ENCODE data around the gene SULT1A2. TPM values are rescaled to one million over a fixed set of nuclear protein-coding genes. Genes with fewer than 3 reads are reported as not detected.
"Not testable (repeated sequence)": the region's sequence is repeated elsewhere in the genome, so short reads cannot be mapped to it uniquely, and the experiment has no call there.

SULT1A2 gene
- total RNA-seq, 1 experiment from 2014 or later = 21.8 TPM

DNA sequence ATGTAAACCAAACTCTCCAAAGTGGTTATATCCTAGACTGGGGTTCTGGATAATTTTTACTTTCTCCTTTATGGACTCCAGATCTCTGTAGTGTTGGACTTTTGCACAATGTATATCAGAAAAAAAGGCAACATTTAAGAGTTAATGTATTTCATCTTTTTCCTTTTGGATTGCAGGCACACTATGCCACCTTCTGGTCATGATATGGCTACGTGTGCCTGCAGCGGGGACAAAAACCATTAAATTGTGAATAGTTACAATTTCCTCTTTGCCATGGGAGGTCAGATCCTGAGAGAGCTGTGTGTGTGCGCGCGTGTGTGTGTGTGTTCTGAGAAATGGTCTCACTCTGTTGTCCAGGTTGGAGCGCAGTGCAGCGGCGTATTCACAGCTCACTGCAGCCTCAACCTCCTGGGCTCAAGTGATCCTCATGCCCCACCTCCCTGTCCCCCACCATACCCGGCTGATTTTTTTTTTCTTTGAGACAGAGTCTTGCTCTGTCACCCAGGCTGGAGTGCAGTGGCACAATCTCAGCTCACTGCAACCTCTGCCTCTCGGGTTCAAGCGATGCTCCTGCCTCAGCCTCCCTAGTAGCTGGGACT lies 47.5 kb downstream of the SULT1A2 start:
- no peak overlapping the region for H3K27ac ChIP-seq
- peak; percentile 37 to 52 for DNase-seq
- no peaks in the 10 kb centered on the region for H3K9me3 ChIP-seq (ENCODE audit: insufficient read depth, low read depth)
- intact Hi-C loops (cut with micrococcal nuclease; ENCODE audit: unreplicated experiment) = loop anchor here (1.0 kb wide), 3 partner anchors 58 to 272 kb away; no protein-coding TSS in a partner anchor
- no peaks in the 10 kb centered on the region for H3K36me3 ChIP-seq (ENCODE audit: low read depth)
- H3K9me2 ChIP-seq (ENCODE audit: insufficient read depth) = no peaks in the 10 kb centered on the region
- peaks cover 10% of the 10 kb centered on the region for H3K4me1 ChIP-seq (replicated peaks; ENCODE audit: insufficient read depth)
- no peaks in the 10 kb centered on the region for H3K27me3 ChIP-seq (ENCODE audit: insufficient read depth, low read depth)
- H4K20me1 ChIP-seq (ENCODE audit: insufficient read depth) = no peaks in the 10 kb centered on the region
- ChIA-PET CTCF (interaction anchor here (0.6 to 1.8 kb wide), 4 partner anchors 56 to 228 kb away, joined by 3 to 8 read pairs (median 4); no protein-coding TSS in a partner anchor), POLR2A (ENCODE audit: unreplicated experiment) (interaction anchor here (0.6 kb wide), 1 partner anchor 282 kb away, joined by 3 read pairs; no protein-coding TSS in a partner anchor)
- H3F3A ChIP-seq (ENCODE audit: insufficient read depth, low read depth) = peaks cover 3% of the 10 kb centered on the region
- BruUV-seq (replicated peaks) = no TSS peak
- H3K4me2 ChIP-seq = peak overlapping the region; percentile 43
- H3K4me3 ChIP-seq = no peak overlapping the region
- peaks cover 1% of the 10 kb centered on the region for H3K79me2 ChIP-seq (ENCODE audit: low read depth)
- no peak overlapping the region for H2AFZ ChIP-seq
- no peak for TF ChIP-seq EZH2 (IDR thresholded peaks at IDR 0.05; ENCODE audit: low read depth)
- TF ChIP-seq, protein P1, sequence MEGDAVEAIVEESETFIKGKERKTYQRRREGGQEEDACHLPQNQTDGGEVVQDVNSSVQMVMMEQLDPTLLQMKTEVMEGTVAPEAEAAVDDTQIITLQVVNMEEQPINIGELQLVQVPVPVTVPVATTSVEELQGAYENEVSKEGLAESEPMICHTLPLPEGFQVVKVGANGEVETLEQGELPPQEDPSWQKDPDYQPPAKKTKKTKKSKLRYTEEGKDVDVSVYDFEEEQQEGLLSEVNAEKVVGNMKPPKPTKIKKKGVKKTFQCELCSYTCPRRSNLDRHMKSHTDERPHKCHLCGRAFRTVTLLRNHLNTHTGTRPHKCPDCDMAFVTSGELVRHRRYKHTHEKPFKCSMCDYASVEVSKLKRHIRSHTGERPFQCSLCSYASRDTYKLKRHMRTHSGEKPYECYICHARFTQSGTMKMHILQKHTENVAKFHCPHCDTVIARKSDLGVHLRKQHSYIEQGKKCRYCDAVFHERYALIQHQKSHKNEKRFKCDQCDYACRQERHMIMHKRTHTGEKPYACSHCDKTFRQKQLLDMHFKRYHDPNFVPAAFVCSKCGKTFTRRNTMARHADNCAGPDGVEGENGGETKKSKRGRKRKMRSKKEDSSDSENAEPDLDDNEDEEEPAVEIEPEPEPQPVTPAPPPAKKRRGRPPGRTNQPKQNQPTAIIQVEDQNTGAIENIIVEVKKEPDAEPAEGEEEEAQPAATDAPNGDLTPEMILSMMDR (conservative IDR thresholded peaks at IDR 0.05) = peak; percentile 90

DNA sequence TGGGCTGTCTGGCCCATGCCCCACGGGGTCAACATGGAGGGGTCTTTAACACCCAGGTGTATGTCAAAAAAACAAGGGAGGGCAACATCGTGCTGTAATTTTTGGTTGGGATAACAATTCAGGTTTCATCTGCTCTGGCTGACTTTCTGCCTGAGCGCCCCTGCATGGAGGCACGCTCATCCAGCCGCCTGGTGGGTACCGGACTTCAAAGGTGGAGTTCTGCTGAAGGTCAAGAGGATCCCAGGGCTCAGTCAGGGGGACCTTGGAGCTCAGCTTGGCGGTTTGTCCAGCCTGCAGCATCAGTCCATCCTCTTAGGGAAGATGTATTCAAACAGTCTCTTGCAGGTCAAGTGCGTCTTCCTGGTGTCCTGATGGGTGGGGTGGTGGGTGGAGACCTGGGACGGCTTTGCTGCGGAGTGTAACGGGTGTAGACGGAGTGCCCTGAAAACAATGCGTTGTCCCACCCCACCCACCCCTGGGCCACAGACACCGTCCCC lies 48.5 kb downstream of the SULT1A2 start:
- Histone ChIP-seq H3K9me3 (ENCODE audit: insufficient read depth, low read depth) (no peaks in the 10 kb centered on the region), H3K4me1 (replicated peaks; ENCODE audit: insufficient read depth) (peaks cover 13% of the 10 kb centered on the region), H3F3A (ENCODE audit: insufficient read depth, low read depth) (peaks cover under 1% of the 10 kb centered on the region), H2AFZ (no peak overlapping the region), H3K36me3 (ENCODE audit: low read depth) (no peaks in the 10 kb centered on the region), H3K79me2 (ENCODE audit: low read depth) (no peaks in the 10 kb centered on the region), H3K4me2 (no peak overlapping the region), H3K9me2 (ENCODE audit: insufficient read depth) (no peaks in the 10 kb centered on the region), H3K27ac (no peak overlapping the region), H3K27me3 (ENCODE audit: insufficient read depth, low read depth) (no peaks in the 10 kb centered on the region), H3K4me3 (no peak overlapping the region), H4K20me1 (ENCODE audit: insufficient read depth) (no peaks in the 10 kb centered on the region)
- TF ChIP-seq EZH2 (IDR thresholded peaks at IDR 0.05; ENCODE audit: low read depth) = no peak
- TF ChIP-seq, protein P1 (conservative IDR thresholded peaks at IDR 0.05) = no peak
- intact Hi-C loops (cut with micrococcal nuclease; ENCODE audit: unreplicated experiment) = no loop called here
- CTCF ChIA-PET = no interaction called here
- BruUV-seq (replicated peaks) = no TSS peak
- no peak for DNase-seq
- POLR2A ChIA-PET (ENCODE audit: unreplicated experiment) = no interaction called here

DNA sequence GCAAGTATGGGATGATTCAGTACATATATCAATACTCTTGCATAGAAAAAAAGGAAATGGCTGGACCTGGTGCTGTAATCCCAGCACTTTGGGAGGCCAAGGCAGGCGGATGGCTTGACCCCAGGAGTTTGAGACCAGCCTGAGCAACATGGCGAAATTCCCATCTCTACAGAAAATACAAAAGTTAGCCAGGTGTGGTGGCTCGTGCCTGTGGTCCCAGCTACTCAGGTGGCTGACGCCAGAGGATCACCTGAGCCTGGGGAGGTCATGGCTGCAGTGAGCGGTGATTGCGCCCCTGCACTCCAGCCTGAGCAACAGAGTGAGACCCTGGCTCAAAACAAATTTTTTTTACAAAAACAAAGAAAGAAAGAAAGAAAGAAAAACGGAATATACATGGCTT lies 50.2 kb downstream of the SULT1A2 start:
- POLR2A ChIA-PET (ENCODE audit: unreplicated experiment) = interaction anchor here (0.7 kb wide), 1 partner anchor 23 kb away, joined by 3 read pairs; no protein-coding TSS in a partner anchor
- Histone ChIP-seq H4K20me1 (ENCODE audit: insufficient read depth) (no peaks in the 10 kb centered on the region), H3K79me2 (ENCODE audit: low read depth) (no peaks in the 10 kb centered on the region), H3K36me3 (ENCODE audit: low read depth) (no peaks in the 10 kb centered on the region), H3K4me3 (no peak overlapping the region), H3K9me2 (ENCODE audit: insufficient read depth) (no peaks in the 10 kb centered on the region), H3K4me2 (no peak overlapping the region), H3F3A (ENCODE audit: insufficient read depth, low read depth) (peaks cover 7% of the 10 kb centered on the region; the same call in 1 of the 2 replicates), H3K9me3 (ENCODE audit: insufficient read depth, low read depth) (no peaks in the 10 kb centered on the region), H3K27ac (no peak overlapping the region), H3K4me1 (replicated peaks; ENCODE audit: insufficient read depth) (peaks cover 15% of the 10 kb centered on the region), H3K27me3 (ENCODE audit: insufficient read depth, low read depth) (no peaks in the 10 kb centered on the region), H2AFZ (no peak overlapping the region)
- TF ChIP-seq, protein P1 (conservative IDR thresholded peaks at IDR 0.05) = no peak
- TF ChIP-seq EZH2 (IDR thresholded peaks at IDR 0.05; ENCODE audit: low read depth) = no peak
- no TSS peak for BruUV-seq (replicated peaks)
- CTCF ChIA-PET = no interaction called here
- DNase-seq = no peak
- intact Hi-C loops (cut with micrococcal nuclease; ENCODE audit: unreplicated experiment) = no loop called here

DNA sequence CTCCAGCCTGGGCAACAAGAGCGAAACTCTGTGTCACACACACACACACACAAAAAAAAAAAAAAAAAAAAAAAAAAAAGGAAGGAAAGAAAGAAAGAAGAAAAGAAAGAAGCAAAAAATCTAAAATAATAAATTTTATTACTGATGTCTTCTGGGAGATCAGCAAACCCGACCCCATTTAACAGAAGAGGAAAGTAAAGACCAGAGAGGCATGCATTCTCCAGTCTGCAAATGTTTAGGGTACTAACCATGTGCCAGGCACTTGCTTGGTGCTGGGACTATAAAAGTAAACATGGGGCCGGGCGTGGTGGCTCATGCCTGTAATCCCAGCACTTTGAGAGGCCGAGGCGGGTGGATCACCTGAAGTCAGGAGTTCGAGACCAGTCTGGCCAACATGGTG lies 50.9 kb downstream of the SULT1A2 start:
- DNase-seq; H3K36me3 ChIP-seq (ENCODE audit: low read depth); H3K9me2 ChIP-seq (ENCODE audit: insufficient read depth); H3K4me2 ChIP-seq; H3K9me3 ChIP-seq (ENCODE audit: insufficient read depth, low read depth); H3K27ac ChIP-seq; H4K20me1 ChIP-seq (ENCODE audit: insufficient read depth); H3K4me3 ChIP-seq; H3F3A ChIP-seq (ENCODE audit: insufficient read depth, low read depth); intact Hi-C loops (cut with micrococcal nuclease; ENCODE audit: unreplicated experiment); H3K79me2 ChIP-seq (ENCODE audit: low read depth); POLR2A ChIA-PET (ENCODE audit: unreplicated experiment); BruUV-seq (replicated peaks); H2AFZ ChIP-seq; H3K27me3 ChIP-seq (ENCODE audit: insufficient read depth, low read depth): not testable (repeated sequence)
- H3K4me1 ChIP-seq (replicated peaks; ENCODE audit: insufficient read depth) = peaks cover 15% of the 10 kb centered on the region
- CTCF ChIA-PET = interaction anchor here (0.7 kb wide), 1 partner anchor 907 kb away, joined by 3 read pairs; no protein-coding TSS in a partner anchor

Measured in PC-9 (cell line).